H9 (cell line): ENCODE measurements around the gene MCF2L. TPM values are rescaled to one million over a fixed set of nuclear protein-coding genes. Genes with fewer than 3 reads are reported as not detected.

Experiments
- DNase-seq: peaks from one replicate; pipeline ENCODE4 v3.0.0-alpha.2; 2017
- H2AFZ ChIP-seq: one replicate; pipeline ENCODE4 v1.6.1; 2013; ENCODE audit warnings: mild to moderate bottlenecking, low read length, control low read depth, moderate library complexity
- H2AK5ac ChIP-seq: 2 replicates; pipeline ENCODE4 v1.6.1; 2013; ENCODE audit warnings: low read length, control low read depth, mixed read lengths; ENCODE audit not compliant: insufficient read length
- H2BK120ac ChIP-seq: one replicate; pipeline ENCODE4 v1.6.1; 2013; ENCODE audit warnings: low read depth, mild to moderate bottlenecking, low read length, control low read depth, inconsistent platforms; ENCODE audit not compliant: poor library complexity, severe bottlenecking
- H2BK12ac ChIP-seq: 2 replicates; pipeline ENCODE4 v1.6.1; 2013; ENCODE audit warnings: low read length, control low read depth, mixed read lengths, low read depth; ENCODE audit not compliant: insufficient read length
- H2BK15ac ChIP-seq: 2 replicates; pipeline ENCODE4 v1.6.1; 2013; ENCODE audit warnings: low read depth, low read length, control low read depth
- H2BK20ac ChIP-seq: one replicate; pipeline ENCODE4 v1.6.1; 2013; ENCODE audit warnings: low read depth, mild to moderate bottlenecking, low read length, control low read depth, inconsistent platforms; ENCODE audit not compliant: poor library complexity, severe bottlenecking
- H2BK5ac ChIP-seq: 2 replicates; pipeline ENCODE4 v1.6.1; 2013; ENCODE audit warnings: low read length, control low read depth, mixed read lengths; ENCODE audit not compliant: insufficient read length
- H3K14ac ChIP-seq: 2 replicates; pipeline ENCODE4 v1.6.1; 2013; ENCODE audit warnings: low read length, control low read depth; ENCODE audit not compliant: insufficient read depth
- H3K18ac ChIP-seq: 2 replicates; pipeline ENCODE4 v1.6.1; 2013; ENCODE audit warnings: low read depth, mild to moderate bottlenecking, mixed read lengths, low read length, control low read depth; ENCODE audit not compliant: insufficient read length
- H3K23ac ChIP-seq: 2 replicates; pipeline ENCODE4 v1.6.1; 2013; ENCODE audit warnings: low read length, control low read depth, mixed read lengths, low read depth; ENCODE audit not compliant: insufficient read length
- H3K23me2 ChIP-seq: 2 replicates; pipeline ENCODE4 v1.6.1; 2013; ENCODE audit warnings: low read depth, mild to moderate bottlenecking, mixed read lengths, low read length, control low read depth; ENCODE audit not compliant: insufficient read length, poor library complexity, severe bottlenecking
- H3K27ac ChIP-seq: 2 replicates; pipeline ENCODE4 v1.5.1; 2013; ENCODE audit warnings: low read length, control low read depth, mixed read lengths, low read depth; ENCODE audit not compliant: insufficient read length
- H3K27me3 ChIP-seq: 2 replicates; pipeline ENCODE4 v1.6.1; 2013; ENCODE audit warnings: low read length, control low read depth, inconsistent platforms; ENCODE audit not compliant: insufficient read depth
- H3K4ac ChIP-seq: 2 replicates; pipeline ENCODE4 v1.6.1; 2013; ENCODE audit warnings: low read depth, mild to moderate bottlenecking, control low read depth, inconsistent platforms, low read length, moderate library complexity
- H3K4me1 ChIP-seq: 2 replicates; pipeline ENCODE4 v1.6.1; 2013; ENCODE audit warnings: low read length, control low read depth, inconsistent platforms; ENCODE audit not compliant: insufficient read depth
- H3K4me2 ChIP-seq: 2 replicates; pipeline ENCODE4 v1.6.1; 2013; ENCODE audit warnings: low read length, control low read depth, mixed read lengths; ENCODE audit not compliant: insufficient read length, insufficient read depth
- H3K56ac ChIP-seq: 2 replicates; pipeline ENCODE4 v1.6.1; 2013; ENCODE audit warnings: low read depth, mild to moderate bottlenecking, mixed read lengths, low read length, control low read depth; ENCODE audit not compliant: insufficient read length
- H3K79me1 ChIP-seq: 2 replicates; pipeline ENCODE4 v1.6.1; 2013; ENCODE audit warnings: low read depth, mild to moderate bottlenecking, moderate library complexity, low read length, control low read depth, inconsistent platforms; ENCODE audit not compliant: insufficient read depth, poor library complexity, severe bottlenecking
- H3K79me2 ChIP-seq: 2 replicates; pipeline ENCODE4 v1.6.1; 2013; ENCODE audit warnings: low read length, control low read depth, inconsistent platforms; ENCODE audit not compliant: insufficient read depth
- H3K9ac ChIP-seq: 2 replicates; pipeline ENCODE4 v1.6.1; 2013; ENCODE audit warnings: low read length, control low read depth, mixed read lengths; ENCODE audit not compliant: insufficient read length; ENCODE audit errors: extremely low read depth
- H3K9me3 ChIP-seq: one replicate; pipeline ENCODE4 v1.6.1; 2013; ENCODE audit warnings: low read depth, low read length, inconsistent platforms; ENCODE audit not compliant: control insufficient read depth
- H3T11ph ChIP-seq: one replicate; pipeline ENCODE4 v1.6.1; 2013; ENCODE audit warnings: mild to moderate bottlenecking, low read length, control low read depth, inconsistent platforms
- H4K20me1 ChIP-seq: one replicate; pipeline ENCODE4 v1.6.1; 2013; ENCODE audit not compliant: control insufficient read depth, insufficient read length, insufficient read depth
- H4K5ac ChIP-seq: 2 replicates; pipeline ENCODE4 v1.6.1; 2013; ENCODE audit warnings: low read depth, mild to moderate bottlenecking, mixed read lengths, low read length, control low read depth; ENCODE audit not compliant: insufficient read length
- H4K8ac ChIP-seq: replicated peaks from 2 replicates; pipeline ENCODE4 v1.6.1; 2013; ENCODE audit warnings: low read length, control low read depth, mixed read lengths, low read depth; ENCODE audit not compliant: insufficient read length
- H4K91ac ChIP-seq: 2 replicates; pipeline ENCODE4 v1.6.1; 2013; ENCODE audit warnings: low read depth, mild to moderate bottlenecking, moderate library complexity, mixed read lengths, low read length, control low read depth; ENCODE audit not compliant: insufficient read length
- H3K27ac Mint-ChIP-seq, 3 experiments: 2 replicates in 2 of 3; 3 replicates in 1 of 3; pipeline ENCODE4 v1.8.0; 2020 to 2021; ENCODE audit warnings: mixed read lengths in 3 of 3, mild to moderate bottlenecking in 1 of 3, moderate library complexity in 1 of 3
- H3K27me3 Mint-ChIP-seq: 2 replicates; pipeline ENCODE4 v1.8.0; 2021; ENCODE audit warnings: low read depth, mild to moderate bottlenecking, moderate library complexity, mixed read lengths
- H3K36me3 Mint-ChIP-seq, 3 experiments: 2 replicates in 2 of 3; 3 replicates in 1 of 3; pipeline ENCODE4 v1.8.0; 2020 to 2021; ENCODE audit warnings: low read depth in 3 of 3, mixed read lengths in 3 of 3; ENCODE audit not compliant: insufficient read depth in 1 of 3
- H3K4me1 Mint-ChIP-seq, 2 experiments: 2 replicates each; pipeline ENCODE4 v1.8.0; 2020; ENCODE audit warnings: mixed read lengths in 2 of 2
- H3K4me3 Mint-ChIP-seq, 2 experiments: 2 replicates in 1 of 2; 3 replicates in 1 of 2; pipeline ENCODE4 v1.8.0; 2020 to 2021; ENCODE audit warnings: mild to moderate bottlenecking in 2 of 2, mixed read lengths in 2 of 2, moderate library complexity in 1 of 2
- H3K9me3 Mint-ChIP-seq, 2 experiments: 2 replicates in 1 of 2; 3 replicates in 1 of 2; pipeline ENCODE4 v1.8.0; 2020; ENCODE audit warnings: mild to moderate bottlenecking in 2 of 2, mixed read lengths in 2 of 2, moderate library complexity in 1 of 2
- WGBS: extraction: QIAGEN DNeasy Blood & Tissue Kit; methylation state at CpG from one replicate; pipeline ENCODE4 v1.1.7; 2013; ENCODE audit warnings: missing lambda C conversion rate, low lambda C conversion rate, mixed read lengths; ENCODE audit not compliant: insufficient read length; ENCODE audit errors: extremely low coverage; 5-methylcytosine and 5-hydroxymethylcytosine counted together
- total RNA-seq: library from RNA; stranded (reverse); gene quantifications from 2 replicates; pipeline ENCODE4 v1.2.1, GENCODE V29; 2021
- TF ChIP-seq, protein P1 (sequence below): fragments of 200-600 bp; sonication (generic); conservative IDR thresholded peaks from 3 replicates; pipeline ENCODE4 v1.8.0; 2021; ENCODE audit warnings: antibody characterized with exemption, mild to moderate bottlenecking

MCF2L gene
- total RNA-seq, 1 experiment from 2014 or later, result 18.5 TPM

DNA sequence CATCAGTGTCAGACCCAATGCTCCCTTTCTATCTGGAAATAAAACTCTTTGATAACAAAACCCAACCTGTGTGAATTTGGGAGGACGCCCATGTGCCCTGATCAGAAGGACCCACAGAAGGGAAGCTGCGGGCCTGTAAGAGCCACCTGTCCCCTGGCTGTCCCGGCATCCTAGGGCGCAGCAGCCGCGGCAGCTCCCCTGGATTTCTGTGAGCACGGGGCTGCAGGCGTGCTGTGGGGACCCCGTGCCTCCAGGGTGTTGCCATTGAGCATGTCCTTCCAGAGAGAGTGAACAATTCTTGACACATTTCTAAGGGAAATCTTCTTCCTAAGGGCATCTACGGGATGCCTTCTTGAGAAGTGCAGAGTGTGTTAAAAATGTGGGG is 60.0 kb downstream of the MCF2L start:
- DNase-seq, result no peak
- no peak overlapping the region for H4K5ac ChIP-seq
- no peak overlapping the region for H2BK5ac ChIP-seq
- H4K91ac ChIP-seq, result no peak overlapping the region
- no peak overlapping the region for H2BK15ac ChIP-seq
- no peaks in the 10 kb centered on the region for H3K23me2 ChIP-seq
- no peak overlapping the region for H2BK12ac ChIP-seq
- Mint-ChIP-seq H3K27ac (no peak overlapping the region), H3K4me1 (peaks cover 0 to 3% of the 10 kb centered on the region in 2 experiments; a peak in 1 of 4 replicates), H3K9me3 (peaks cover 5 to 6% of the 10 kb centered on the region in 2 experiments; a peak in 1 of 5 replicates), H3K4me3 (no peak overlapping the region), H3K27me3 (peaks cover 7% of the 10 kb centered on the region; the same call in 1 of the 2 replicates), H3K36me3 (0 out of 7 replicates have a peak, but pooled peaks cover 0 to 2% (median 0%) of the 10 kb centered on the region in 3 experiments)
- no peak overlapping the region for H3K14ac ChIP-seq
- H3K56ac ChIP-seq, result no peak overlapping the region
- no peak overlapping the region for H4K8ac ChIP-seq
- H3K79me2 ChIP-seq, result no peaks in the 10 kb centered on the region
- H3K23ac ChIP-seq, result no peak overlapping the region
- no peaks in the 10 kb centered on the region for H3K4me1 ChIP-seq
- H3K4ac ChIP-seq, result no peak overlapping the region
- H3K79me1 ChIP-seq, result no peaks in the 10 kb centered on the region
- H3K27me3 ChIP-seq, result no peaks in the 10 kb centered on the region
- no peak overlapping the region for H2AK5ac ChIP-seq
- H2BK20ac ChIP-seq, result no peak overlapping the region
- no peak overlapping the region for H2AFZ ChIP-seq
- H4K20me1 ChIP-seq, result no peaks in the 10 kb centered on the region
- H3K18ac ChIP-seq, result no peak overlapping the region
- no peak overlapping the region for H3K9ac ChIP-seq
- H3T11ph ChIP-seq, result no peak overlapping the region
- no CpG with 5 or more reads among the region's 10 CpGs for WGBS
- no peak overlapping the region for H3K27ac ChIP-seq
- H2BK120ac ChIP-seq, result no peak overlapping the region
- H3K9me3 ChIP-seq, result no peaks in the 10 kb centered on the region
- no peak overlapping the region for H3K4me2 ChIP-seq
- TF ChIP-seq, protein P1, sequence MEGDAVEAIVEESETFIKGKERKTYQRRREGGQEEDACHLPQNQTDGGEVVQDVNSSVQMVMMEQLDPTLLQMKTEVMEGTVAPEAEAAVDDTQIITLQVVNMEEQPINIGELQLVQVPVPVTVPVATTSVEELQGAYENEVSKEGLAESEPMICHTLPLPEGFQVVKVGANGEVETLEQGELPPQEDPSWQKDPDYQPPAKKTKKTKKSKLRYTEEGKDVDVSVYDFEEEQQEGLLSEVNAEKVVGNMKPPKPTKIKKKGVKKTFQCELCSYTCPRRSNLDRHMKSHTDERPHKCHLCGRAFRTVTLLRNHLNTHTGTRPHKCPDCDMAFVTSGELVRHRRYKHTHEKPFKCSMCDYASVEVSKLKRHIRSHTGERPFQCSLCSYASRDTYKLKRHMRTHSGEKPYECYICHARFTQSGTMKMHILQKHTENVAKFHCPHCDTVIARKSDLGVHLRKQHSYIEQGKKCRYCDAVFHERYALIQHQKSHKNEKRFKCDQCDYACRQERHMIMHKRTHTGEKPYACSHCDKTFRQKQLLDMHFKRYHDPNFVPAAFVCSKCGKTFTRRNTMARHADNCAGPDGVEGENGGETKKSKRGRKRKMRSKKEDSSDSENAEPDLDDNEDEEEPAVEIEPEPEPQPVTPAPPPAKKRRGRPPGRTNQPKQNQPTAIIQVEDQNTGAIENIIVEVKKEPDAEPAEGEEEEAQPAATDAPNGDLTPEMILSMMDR, result no peak
